ENCODE data around the gene MGAT1.
A peak's percentile ranks its signal among the peaks of the same experiment; 100 is the strongest.

DNA sequence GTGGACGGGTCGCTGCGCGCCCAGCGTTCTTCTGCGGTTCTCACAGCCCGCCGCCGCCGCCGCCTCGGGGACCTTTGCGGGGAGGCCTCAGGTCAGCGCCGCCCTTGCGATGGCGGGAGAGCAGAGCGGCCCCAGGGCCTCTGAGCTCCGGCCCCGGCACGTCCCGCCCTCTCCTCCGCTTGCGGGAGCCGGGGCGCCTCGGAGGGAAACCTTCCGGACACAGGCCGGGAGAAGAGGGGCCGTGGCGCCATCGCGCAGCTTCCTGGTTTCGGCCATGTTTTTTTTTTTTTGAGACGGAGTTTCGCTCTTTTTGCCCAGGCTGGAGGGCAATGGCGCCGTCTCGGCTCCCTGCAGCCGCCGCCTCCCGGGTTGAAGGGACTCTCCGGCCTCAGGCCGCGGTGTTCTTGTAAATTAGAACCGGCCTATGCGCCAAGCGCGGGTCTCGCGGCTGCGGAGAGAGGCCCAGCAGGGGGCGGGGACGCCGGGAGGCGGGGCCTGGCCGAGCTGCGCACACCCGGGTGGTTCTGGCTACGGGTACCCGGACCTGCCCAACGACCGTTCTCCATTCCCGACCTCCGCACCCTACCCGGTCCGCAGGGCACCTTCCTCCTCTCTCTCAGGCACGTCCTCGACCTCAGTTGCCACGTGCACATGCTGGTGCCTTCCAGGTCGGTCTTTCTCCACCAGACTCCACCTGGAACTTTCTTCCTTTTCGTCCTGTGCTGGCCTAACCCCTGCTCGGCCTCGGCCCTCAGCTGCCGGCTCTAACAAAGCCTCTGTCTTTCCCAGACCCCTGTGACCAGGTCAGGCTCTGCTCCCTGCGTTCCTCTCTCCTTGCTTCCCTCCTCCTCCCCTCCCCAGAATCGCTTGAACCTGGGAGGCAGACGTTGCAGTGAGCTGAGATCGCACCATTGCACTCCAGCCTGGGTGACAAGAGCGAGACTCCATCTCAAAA, 28.8 kb upstream of the MGAT1 start:
- TF ChIP-seq, protein P1, sequence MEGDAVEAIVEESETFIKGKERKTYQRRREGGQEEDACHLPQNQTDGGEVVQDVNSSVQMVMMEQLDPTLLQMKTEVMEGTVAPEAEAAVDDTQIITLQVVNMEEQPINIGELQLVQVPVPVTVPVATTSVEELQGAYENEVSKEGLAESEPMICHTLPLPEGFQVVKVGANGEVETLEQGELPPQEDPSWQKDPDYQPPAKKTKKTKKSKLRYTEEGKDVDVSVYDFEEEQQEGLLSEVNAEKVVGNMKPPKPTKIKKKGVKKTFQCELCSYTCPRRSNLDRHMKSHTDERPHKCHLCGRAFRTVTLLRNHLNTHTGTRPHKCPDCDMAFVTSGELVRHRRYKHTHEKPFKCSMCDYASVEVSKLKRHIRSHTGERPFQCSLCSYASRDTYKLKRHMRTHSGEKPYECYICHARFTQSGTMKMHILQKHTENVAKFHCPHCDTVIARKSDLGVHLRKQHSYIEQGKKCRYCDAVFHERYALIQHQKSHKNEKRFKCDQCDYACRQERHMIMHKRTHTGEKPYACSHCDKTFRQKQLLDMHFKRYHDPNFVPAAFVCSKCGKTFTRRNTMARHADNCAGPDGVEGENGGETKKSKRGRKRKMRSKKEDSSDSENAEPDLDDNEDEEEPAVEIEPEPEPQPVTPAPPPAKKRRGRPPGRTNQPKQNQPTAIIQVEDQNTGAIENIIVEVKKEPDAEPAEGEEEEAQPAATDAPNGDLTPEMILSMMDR (conservative IDR thresholded peaks at IDR 0.05 in 1 of 2, IDR thresholded peaks at IDR 0.05 in 1 of 2; ENCODE audit: extremely low read depth in 1 of 2, insufficient read depth in 1 of 2, low read depth in 1 of 2, low read length in 2 of 2): peak in 1 of 2 donors; percentile 20
- TF ChIP-seq EZH2 (IDR thresholded peaks at IDR 0.05; ENCODE audit: borderline replicate concordance, low read length): no peak

All from mammary epithelial cell (primary cell).